COLO668 (cell line): Measurements from ENCODE around the gene TCF7L1.
A peak's percentile ranks its signal among the peaks of the same experiment; 100 is the strongest.
"Not testable (repeated sequence)": the region's sequence is repeated elsewhere in the genome, so short reads cannot be mapped to it uniquely, and the experiment has no call there.

ENCODE experiments used
- DNase-seq: peaks from one replicate; lab custom pipeline; 2025; ENCODE audit not compliant: unreplicated experiment; lab: John Stamatoyannopoulos, UW

TCF7L1 gene

DNA sequence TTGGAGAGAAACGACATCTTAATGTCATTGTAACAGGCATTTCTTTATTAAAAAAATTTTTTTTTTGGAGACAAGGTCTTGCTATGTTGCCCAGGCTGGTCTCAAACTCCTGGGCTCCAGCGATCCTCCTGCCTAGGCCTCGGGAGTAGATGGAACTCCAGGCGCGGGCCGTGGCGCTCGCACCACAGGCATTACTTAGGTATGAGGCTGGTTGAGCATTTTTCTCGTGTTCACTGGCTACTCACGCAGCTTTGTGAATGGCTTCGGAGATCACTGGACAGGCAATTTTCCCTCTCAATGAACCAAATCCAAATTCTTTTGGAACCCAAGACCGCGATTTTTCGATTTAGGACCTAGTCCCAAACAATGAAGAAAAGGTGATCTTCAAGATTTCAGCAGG, 795 bp upstream of the TCF7L1 start:
- DNase-seq, result no peak

DNA sequence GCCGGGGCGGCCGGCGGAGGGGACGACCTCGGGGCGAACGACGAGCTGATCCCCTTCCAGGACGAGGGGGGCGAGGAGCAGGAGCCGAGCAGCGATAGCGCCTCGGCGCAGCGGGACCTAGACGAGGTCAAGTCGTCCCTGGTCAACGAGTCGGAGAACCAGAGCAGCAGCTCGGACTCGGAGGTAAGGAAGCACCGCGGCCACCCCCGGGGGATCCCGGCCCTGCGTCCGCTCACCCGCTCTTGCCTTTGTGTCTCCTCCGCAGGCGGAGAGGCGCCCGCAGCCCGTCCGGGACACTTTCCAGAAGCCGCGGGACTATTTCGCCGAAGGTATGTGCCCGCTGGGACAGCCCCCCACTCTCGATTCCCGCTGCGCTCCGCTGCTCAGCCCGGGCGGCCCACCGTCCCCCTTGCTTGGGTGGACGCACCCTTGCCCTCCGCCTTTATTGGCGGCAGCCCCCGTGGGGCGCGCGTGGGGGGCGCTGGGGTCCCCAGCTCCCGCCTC, 611 bp downstream of the TCF7L1 start:
- peak; percentile 41 for DNase-seq

DNA sequence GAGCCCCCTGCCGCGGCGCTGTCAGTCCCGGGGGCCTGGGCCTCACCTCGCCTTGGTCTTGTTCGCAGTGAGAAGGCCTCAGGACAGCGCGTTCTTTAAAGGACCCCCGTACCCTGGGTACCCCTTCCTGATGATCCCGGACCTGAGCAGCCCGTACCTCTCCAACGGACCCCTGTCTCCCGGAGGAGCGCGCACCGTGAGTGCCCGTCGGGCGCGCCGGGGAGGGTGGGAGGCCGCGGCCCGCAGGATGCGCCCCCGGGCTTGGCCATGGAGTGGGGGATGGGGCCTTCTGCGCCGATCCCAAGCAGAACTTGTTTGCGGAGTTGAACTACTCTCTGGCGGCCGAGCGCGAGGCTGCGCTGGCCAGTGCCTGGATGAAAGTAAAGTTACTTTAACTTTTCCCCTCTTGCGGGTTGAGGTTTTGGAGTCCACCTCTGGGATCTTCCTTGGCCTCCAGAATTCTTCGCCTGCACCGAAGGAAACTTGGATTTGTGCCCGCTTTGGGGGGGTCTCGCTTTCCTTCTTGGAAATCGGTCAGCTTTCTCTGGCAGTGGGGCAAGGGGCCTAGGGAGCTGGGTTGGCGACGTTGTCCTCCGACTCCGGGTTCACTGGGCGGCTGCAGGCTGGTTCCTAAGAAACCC, 1.2 kb downstream of the TCF7L1 start:
- no peak for DNase-seq

DNA sequence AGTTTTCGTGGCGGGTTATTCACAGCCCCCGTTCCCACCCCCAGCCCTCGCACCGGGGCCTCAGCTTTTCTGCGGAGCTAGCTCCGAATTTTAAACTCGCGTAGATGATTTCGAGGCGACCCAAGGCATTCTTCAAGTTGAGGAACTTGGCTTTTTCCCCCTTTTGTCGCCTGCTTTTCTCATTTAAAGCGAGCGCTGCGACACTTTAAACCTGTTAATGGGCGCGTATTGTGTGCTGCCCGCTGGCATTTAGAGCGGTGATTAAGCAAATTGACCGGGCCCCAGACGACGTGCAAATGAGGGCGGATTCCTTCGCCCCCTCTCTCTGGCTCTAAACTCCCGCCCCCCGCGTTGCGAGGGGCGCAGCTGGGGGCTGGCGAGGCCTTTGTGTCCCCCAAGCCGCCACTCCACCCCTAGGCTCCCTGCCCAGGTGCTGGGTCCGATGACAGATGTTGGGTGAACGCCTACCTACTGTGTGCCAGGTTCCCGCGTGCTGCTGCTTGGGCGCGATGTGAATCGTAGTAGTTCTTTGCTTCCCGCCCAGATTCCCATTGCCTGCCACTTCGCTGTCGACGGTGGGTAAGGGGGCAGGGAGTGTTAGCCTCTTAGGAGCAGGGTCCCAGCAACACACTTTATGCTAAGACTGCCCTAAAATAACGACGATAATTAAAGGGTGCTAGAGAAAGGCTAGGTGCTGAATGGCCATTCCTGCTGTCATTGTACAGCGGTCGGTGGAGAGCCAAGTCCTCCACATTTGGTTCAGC, 1.9 kb downstream of the TCF7L1 start:
- no peak for DNase-seq

DNA sequence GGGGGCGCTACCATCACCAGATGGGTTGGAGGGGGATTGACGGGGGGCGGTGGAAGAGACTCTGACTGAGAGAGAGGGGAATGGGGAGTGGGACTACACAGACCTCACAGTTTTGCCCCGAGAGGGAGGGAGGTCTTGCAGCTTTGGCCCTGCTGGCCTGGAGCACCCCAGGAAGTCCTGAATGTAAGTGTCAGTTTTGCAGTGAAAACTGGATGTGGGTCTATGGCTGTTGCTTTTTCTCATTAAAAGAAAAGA, 2.4 kb downstream of the TCF7L1 start:
- no peak for DNase-seq

DNA sequence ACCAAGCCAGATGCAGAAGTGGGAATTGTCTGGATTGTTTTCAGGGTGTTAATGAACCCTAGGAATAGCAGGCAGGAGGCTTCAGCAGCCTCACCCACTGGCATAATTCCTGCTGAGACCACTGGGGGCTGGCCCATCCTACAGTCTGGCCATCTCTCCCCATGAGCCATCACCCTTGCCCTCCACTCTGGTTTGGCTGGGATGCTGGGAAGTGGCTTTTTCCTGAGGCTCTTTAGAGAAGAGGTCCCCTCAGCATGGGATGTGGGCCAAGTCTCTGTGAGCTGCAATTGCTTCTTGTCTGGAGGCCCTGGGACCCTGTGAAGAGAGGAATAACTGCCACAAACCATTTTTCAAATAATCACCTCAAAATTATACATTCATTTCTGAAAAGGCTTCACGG, 4.0 kb downstream of the TCF7L1 start:
- no peak for DNase-seq

DNA sequence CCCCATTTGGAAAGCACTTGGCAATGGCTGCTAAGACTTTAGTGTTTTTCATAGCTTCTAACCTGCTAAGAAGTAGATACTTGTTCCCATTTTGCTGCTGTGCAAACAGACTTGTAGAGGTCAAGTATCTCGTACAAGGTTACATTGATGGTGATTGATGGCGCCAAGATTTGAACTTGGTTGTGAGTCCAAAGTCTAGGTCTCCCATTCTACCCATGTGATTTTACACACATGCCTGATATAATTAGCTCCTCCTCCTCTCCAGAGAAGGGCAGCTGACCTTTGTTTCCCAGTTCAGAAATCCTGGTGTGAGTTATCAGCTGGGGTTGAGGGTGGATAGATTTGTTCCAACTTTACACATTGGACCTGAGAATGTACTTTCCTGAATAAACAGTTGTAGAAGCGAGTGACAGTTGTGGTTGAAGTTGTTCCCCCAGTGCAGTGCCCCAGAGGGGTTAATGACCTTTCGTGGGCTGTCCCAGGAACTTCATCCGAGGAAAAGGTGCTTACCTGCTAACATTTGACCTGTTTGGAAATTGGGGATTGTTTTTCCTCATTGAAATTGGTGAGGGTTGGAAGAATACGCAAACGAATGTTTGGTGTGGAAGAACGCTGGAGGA, 10.4 kb downstream of the TCF7L1 start:
- no peak for DNase-seq

DNA sequence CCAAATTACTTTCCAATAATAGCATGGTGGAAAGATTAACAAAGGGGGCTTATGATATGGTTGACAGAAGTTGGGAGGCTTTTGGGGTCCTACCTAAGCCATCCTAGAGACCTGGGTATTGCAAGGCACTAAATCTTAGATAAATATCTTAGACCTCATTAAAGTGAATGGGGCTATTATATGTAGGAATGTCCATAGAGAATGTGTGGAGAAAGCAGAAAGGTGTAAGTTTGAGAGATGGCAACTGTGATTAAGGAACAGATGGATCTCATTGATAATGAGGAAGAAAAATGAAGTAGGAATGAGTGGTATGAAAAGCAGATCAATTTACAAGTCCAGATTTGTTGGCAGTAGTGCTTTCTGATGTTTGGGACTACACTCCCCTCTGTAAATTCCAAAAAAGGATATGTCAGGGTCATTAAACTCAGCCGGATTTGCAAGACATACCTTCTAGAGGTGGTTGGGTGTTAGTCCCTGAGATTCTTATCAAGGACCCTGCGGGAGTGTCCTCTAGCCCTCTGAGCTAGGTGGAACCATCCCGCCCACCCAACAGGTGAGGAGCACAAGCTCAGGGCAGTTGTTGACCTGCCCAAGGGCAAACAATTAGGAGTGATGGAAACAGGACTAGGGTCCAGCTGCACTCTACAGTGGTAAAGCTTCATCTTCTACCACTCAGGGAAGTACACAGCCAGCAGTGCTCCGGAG, 12.1 kb downstream of the TCF7L1 start:
- DNase-seq, result no peak

DNA sequence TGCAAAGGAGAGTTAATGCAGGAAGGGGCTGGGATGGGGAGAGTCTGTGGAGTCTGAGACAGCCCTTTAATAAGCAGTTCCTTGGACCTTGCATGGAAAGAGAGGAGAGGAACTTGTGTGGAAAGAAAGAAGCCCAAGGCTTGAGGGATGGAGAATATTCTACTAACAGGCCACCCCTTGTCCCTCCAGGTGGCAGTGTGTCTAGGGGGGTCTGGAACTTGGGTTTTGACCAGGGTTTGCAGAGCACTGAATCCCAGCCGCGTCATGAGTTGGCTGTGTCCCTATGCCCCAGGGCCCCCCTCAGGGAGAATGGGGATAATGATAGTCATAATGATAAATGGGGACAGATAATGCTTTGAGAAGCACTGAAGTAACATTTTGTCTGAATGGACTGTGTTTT, 15.0 kb downstream of the TCF7L1 start:
- DNase-seq, result no peak

DNA sequence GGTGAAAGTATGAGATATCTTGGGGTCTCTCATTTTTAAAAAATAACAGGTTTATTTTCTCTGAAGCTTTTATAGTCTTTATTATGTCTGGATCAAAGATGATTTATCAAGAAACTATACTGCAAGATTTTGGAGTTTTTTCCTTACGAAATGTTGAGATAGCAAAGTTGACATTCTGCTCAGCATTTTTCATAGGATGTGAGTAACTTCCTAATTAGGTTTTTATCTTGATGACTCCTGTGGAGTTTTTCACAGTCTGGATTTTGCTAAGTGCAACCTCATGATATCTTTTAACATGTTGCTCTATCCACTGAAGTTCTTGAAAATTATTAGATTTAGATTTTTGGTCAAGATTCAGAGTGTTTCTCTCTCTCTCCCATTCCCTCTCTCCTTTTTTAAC, 17.8 kb downstream of the TCF7L1 start:
- DNase-seq, result no peak

DNA sequence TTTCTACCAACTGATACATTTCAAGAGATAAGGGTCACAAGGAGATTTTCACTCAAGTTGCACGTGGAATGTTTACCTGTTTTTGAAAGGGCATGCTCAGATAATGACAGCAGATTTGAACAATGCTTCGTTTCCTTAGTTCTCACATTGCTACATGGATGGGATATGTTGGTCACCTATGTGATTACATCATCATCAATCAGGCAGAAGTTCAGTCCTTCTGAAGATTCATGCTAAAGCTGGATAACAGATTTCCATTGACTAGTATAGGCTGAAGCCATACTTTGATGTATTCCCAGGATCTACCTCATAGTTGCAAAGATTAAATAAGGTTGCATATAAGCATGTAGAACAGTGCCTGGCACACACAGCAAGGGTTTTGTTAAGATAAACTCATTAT, 19.7 kb downstream of the TCF7L1 start:
- DNase-seq, result no peak

DNA sequence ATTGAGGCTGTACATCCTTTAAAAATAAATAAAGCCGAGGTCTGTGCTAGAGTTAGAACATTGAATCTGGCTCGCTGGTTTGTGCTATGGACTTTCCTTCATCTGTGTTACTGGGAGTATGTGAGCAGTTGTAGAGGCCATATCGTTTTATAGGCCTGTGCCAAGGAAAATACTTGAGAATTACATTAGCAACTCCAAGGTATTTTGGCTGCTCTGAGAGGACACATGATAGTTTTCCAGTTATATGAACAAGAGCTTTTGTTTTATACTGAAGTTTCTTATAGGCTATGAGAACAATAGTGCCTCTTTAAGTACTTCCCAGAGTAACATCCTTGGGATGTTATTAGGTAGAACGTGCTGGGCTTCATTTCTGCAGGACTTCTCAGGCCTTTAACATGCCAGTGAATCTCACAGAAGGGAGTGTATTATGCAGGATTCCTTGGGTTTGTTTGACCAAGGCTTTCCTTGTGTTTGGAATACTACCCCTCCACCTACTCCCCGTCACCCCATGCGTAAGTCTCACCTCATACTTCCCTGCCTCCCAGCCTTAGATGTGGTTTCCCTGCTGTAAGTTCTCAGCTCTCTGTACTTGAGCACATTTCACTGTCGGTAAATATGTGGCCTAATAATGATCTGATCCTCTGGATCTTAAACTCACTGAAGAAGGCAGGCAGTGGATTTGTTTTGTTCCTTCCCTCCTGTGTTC, 21.0 kb downstream of the TCF7L1 start:
- DNase-seq, result no peak

DNA sequence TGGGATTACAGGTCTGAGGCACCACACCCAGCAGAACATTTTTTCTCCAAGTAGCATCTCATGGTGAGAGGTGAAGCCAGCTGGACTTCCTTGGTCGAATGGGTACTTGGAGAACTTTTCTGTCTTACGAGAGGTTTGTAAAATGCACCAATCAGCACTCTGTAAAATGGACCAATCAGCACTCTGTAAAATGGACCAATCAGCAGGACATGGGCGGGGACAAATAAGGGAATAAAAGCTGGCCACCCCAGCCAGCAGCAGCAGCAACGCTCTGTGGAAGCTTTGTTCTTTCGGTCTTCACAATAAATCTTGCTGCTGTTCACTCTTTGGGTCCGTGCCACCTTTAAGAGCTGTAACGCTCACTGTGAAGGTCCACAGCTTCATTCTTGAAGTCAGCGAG, 21.9 kb downstream of the TCF7L1 start:
- not testable (repeated sequence) for DNase-seq

DNA sequence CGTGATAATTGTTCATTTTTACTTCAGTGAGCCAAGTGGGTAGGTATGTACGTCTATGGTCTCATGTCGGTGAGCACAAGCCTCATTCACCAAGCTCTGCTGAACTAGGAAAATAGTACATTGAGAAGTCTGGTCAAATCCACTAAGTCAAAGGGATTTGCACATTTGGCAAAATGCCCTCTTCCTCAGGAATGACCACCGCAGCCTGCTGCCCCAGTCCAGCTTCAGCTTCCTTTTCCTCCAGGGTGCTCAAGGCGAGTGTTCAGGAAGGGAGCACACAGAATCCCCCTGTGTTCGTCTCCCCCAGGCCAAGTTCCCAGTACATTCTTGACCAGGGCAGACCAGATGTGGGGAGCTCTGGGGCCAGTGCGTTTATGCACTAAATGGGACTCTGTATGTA, 23.0 kb downstream of the TCF7L1 start:
- no peak for DNase-seq

DNA sequence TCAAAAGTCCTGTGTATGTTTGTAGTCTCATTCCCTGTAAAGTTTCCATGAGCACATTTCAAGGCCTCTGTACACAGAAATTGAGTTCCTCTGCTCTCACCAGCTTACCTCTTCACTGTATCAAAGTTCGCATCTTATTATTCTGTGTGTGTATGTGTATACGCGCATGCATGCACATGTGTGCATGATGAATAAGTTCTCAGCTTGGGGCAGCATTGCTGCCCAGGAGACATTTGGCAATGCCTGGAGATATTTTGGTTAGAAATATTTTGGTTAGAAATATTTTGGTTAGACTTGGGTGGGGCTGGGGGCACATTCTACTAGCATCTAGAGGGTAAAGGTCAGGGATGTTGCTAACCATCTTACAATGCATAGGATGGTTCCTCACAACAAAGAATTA, 23.4 kb downstream of the TCF7L1 start:
- DNase-seq, result no peak

DNA sequence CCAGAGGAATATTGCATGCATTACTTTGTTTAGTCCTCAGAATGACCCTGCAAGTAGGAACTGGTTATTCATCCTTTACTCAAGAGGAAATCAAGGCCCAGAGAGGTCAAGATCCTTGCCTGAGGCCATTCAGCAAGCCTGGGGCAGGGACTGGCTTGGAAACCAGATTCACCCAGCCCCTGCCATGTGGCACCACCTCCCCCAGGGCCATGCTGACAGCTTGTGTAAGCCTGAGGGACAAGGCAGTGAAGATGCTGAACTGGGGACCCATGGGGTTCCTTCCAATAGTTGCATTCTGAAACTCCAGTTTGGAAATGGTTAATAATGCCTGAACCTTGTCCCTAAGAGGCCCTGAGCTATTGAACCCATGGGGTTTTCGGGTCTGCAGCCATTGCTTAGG, 24.2 kb downstream of the TCF7L1 start:
- no peak for DNase-seq

DNA sequence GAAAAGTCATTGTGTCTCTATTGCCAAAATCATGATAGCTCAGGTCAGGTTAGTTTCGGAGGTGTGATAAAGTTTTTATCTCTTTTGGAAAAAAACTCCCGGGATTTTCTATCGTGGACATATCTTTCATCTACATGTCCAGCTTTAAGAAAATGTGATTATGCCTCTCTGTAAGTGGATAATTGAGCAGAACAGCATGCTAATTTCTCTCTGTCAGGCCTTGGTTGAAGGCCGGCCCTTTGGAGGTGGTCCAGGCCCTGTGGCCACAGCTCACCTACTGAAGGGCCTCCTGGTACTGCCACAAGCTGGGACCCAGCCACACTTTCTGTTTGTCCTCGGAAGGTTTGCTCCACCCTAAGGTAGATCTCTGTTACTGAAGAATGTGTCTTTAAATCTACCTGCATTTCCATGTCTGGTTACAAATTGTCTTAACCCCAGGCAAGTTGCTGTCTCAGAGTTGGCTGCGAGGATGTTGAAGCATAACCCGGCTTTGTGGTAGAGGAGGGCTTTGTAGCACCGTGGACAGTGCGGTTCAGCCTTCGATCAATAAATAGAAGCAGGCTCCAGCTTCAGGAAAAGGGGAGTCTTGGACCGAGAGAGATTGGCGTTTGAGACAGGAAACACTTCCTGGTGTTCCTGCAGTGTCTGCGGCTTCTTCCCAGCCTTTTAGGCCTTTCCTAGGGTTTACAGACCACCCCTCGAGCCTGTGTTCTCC, 25.5 kb downstream of the TCF7L1 start:
- no peak for DNase-seq

DNA sequence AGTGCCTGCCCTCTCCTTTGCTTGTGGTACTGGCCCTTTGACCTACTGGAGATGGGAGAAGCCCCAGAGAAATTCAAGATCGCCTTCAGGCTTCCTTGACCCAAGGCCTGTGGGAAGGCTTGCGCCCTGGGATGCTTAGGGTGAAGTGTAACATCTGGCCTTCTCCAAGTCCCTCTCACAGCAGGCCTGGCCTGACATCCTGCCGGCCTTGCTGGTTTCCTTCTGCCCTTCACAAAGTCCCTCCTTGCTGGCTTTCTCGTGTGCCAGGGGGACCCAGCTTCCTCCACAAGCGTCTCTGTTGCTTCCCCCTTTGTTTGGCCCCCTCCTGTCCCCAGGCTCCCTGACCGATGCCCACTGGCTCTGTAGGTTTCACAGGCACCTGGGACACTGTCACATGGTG, 26.4 kb downstream of the TCF7L1 start:
- DNase-seq, result no peak

DNA sequence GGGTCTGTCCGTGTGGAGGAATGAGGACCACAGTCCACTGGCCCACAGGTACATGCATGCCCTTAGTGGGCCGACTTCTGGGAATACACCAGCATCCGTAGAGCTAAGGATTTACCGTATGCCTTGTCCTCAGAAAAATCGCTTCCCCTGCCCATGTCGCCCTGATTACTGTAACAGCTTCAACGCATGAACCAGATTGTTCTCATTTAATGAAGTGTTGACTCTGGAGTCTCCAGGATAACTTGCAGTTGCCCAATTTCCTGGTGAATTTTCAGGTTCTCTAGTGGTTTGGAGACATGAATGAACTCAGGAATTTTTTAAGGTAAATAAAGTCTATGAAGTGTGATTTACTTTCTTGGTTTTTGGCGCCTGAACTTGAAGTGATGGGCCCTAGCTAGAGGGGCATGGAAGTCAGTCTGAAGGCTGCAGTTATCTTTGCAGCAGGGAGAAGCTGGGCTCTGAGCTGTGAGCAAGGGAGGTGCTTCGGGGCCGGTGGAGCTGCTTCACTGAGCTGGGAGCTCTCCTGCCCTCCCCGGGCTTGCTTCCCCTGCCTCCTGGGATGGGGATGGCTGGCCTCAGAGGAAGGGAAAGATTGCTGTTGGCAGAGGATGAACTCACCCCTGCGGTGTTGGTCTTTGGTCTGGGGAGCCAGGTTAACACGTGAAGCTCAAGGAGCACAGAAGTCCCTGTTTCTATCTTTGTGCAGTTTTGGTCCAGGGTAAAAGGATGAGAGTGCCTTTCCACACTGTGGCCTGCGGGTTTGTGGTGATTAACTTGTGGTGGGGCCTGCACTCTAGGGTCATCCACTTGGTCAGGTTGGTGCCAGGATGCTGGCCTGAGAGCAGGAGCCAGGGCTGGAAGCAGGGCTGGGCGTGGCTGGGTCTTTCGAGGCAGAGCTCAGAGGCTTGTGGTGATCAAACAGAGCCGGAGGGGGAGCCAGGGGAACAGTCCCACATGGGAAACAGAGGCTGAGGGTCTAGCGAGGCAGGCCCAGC, 28.1 kb downstream of the TCF7L1 start:
- no peak for DNase-seq
